PC-9 (cell line): ENCODE measurements around the gene ZMPSTE24. TPM values are rescaled to one million over a fixed set of nuclear protein-coding genes. Genes with fewer than 3 reads are reported as not detected.

ENCODE experiments used
- BruUV-seq: library from RNA; stranded (reverse); fragments of 400-500 nt; replicated peaks from 2 replicates; lab custom pipeline; 2021; lab: Mats Ljungman, UMichigan
- CTCF ChIA-PET: fragments of 300-600 bp; sonication (Branson Sonifier 250); formaldehyde crosslinking; loops from one replicate; lab custom pipeline; 2022; ENCODE audit warnings: antibody characterized with exemption; lab: Charles Lee
- POLR2A ChIA-PET: fragments of 300-600 bp; sonication (Branson Sonifier 250); formaldehyde crosslinking; loops from one replicate; lab custom pipeline; 2022; ENCODE audit warnings: antibody characterized with exemption; ENCODE audit not compliant: unreplicated experiment; lab: Charles Lee
- DNase-seq, 2 experiments: peaks; one replicate each; pipeline versions ENCODE4 v3.0.0 to v3.0.0-alpha.2; 2015 to 2022; ENCODE audit warnings: mixed read lengths in 1 of 2
- H2AFZ ChIP-seq: fragments of 200-600 bp; sonication (generic); 2 replicates; pipeline ENCODE4 v1.8.1; 2017; ENCODE audit warnings: antibody characterized with exemption
- H3F3A ChIP-seq: fragments of 200-600 bp; sonication (generic); 2 replicates; pipeline ENCODE4 v1.8.1; 2017; ENCODE audit warnings: antibody characterized with exemption, mild to moderate bottlenecking, low read depth; ENCODE audit not compliant: insufficient read depth
- H3K27ac ChIP-seq: fragments of 200-600 bp; sonication (generic); 2 replicates; pipeline ENCODE4 v1.6.1; 2016; ENCODE audit warnings: mixed run types
- H3K27me3 ChIP-seq: fragments of 200-600 bp; sonication (generic); 2 replicates; pipeline ENCODE4 v1.6.1; 2016; ENCODE audit warnings: low read depth, mixed run types; ENCODE audit not compliant: insufficient read depth
- H3K36me3 ChIP-seq: fragments of 200-600 bp; sonication (generic); 2 replicates; pipeline ENCODE4 v1.6.1; 2016; ENCODE audit warnings: low read depth, mixed run types
- H3K4me1 ChIP-seq: fragments of 200-600 bp; sonication (generic); replicated peaks from 2 replicates; pipeline ENCODE4 v1.6.1; 2016; ENCODE audit warnings: mixed run types; ENCODE audit not compliant: insufficient read depth
- H3K4me2 ChIP-seq: fragments of 200-600 bp; sonication (generic); 2 replicates; pipeline ENCODE4 v1.6.1; 2017; ENCODE audit warnings: mixed run types
- H3K4me3 ChIP-seq: fragments of 200-600 bp; sonication (generic); 2 replicates; pipeline ENCODE4 v1.6.1; 2016; ENCODE audit warnings: mixed run types
- H3K79me2 ChIP-seq: fragments of 200-600 bp; sonication (generic); 2 replicates; pipeline ENCODE4 v1.6.1; 2017; ENCODE audit warnings: low read depth, mixed run types
- H3K9me2 ChIP-seq: fragments of 200-600 bp; sonication (generic); 2 replicates; pipeline ENCODE4 v1.8.1; 2017; ENCODE audit warnings: mild to moderate bottlenecking; ENCODE audit not compliant: insufficient read depth
- H3K9me3 ChIP-seq: fragments of 200-600 bp; sonication (generic); 2 replicates; pipeline ENCODE4 v1.8.1; 2016; ENCODE audit warnings: low read depth; ENCODE audit not compliant: insufficient read depth
- H4K20me1 ChIP-seq: fragments of 200-600 bp; sonication (generic); 2 replicates; pipeline ENCODE4 v1.8.1; 2017; ENCODE audit not compliant: insufficient read depth
- EZH2 ChIP-seq: fragments of 200-600 bp; sonication (generic); IDR thresholded peaks from 2 replicates; pipeline ENCODE4 v1.8.0; 2017; ENCODE audit warnings: antibody characterized with exemption, low read depth
- intact Hi-C: fragments of 100-400 bp; cut with micrococcal nuclease; formaldehyde crosslinking; loops from one replicate; pipeline ENCODE4 v1.10.0; 2022; ENCODE audit not compliant: unreplicated experiment
- total RNA-seq: library from RNA; stranded (reverse); gene quantifications from 2 replicates; pipeline ENCODE4 v1.2.3, GENCODE V29; 2021
- TF ChIP-seq, protein P1 (sequence below): fragments of 200-600 bp; sonication (generic); conservative IDR thresholded peaks from 2 replicates; pipeline ENCODE4 v1.6.1; 2017; ENCODE audit warnings: mixed run types, antibody characterized with exemption, mild to moderate bottlenecking, moderate library complexity

ZMPSTE24 gene
- total RNA-seq, 1 experiment from 2014 or later = 55.8 TPM

DNA sequence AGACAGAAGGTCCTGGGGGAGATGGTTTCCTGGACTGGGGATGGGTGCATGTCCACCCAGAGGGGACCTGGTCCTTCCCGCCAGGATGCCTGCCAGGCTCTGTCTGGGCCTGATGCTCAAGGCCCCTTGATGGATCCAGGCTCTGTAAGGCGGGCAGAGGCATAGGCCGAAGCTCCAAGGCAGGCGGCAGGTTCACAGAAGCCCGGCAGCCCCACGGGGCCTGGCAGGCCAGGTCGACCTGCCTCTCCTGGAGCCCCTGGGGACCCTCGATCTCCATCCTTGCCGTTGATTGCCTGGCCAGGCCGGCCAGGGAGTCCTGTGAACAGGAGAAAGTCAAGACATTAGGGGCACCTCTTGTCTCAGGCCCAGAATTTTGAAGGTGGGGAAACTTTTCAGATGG lies 43.0 kb downstream of the ZMPSTE24 start:
- no peaks in the 10 kb centered on the region for H3K79me2 ChIP-seq
- no peaks in the 10 kb centered on the region for H3K36me3 ChIP-seq
- no peak for DNase-seq
- no peaks in the 10 kb centered on the region for H3K27me3 ChIP-seq
- intact Hi-C loops = no loop called here
- ChIA-PET POLR2A (no interaction called here), CTCF (no interaction called here)
- H3K9me3 ChIP-seq = no peaks in the 10 kb centered on the region; the same call in 1 of the 2 replicates
- no peak overlapping the region for H3K4me3 ChIP-seq
- no TSS peak for BruUV-seq
- H2AFZ ChIP-seq = no peak overlapping the region
- TF ChIP-seq, protein P1, sequence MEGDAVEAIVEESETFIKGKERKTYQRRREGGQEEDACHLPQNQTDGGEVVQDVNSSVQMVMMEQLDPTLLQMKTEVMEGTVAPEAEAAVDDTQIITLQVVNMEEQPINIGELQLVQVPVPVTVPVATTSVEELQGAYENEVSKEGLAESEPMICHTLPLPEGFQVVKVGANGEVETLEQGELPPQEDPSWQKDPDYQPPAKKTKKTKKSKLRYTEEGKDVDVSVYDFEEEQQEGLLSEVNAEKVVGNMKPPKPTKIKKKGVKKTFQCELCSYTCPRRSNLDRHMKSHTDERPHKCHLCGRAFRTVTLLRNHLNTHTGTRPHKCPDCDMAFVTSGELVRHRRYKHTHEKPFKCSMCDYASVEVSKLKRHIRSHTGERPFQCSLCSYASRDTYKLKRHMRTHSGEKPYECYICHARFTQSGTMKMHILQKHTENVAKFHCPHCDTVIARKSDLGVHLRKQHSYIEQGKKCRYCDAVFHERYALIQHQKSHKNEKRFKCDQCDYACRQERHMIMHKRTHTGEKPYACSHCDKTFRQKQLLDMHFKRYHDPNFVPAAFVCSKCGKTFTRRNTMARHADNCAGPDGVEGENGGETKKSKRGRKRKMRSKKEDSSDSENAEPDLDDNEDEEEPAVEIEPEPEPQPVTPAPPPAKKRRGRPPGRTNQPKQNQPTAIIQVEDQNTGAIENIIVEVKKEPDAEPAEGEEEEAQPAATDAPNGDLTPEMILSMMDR = no peak
- TF ChIP-seq EZH2 = no peak
- no peaks in the 10 kb centered on the region for H4K20me1 ChIP-seq
- H3K9me2 ChIP-seq = no peaks in the 10 kb centered on the region
- H3K4me1 ChIP-seq = peaks cover 18% of the 10 kb centered on the region
- H3K27ac ChIP-seq = no peak overlapping the region
- no peak overlapping the region for H3K4me2 ChIP-seq
- H3F3A ChIP-seq = peaks cover 10% of the 10 kb centered on the region

DNA sequence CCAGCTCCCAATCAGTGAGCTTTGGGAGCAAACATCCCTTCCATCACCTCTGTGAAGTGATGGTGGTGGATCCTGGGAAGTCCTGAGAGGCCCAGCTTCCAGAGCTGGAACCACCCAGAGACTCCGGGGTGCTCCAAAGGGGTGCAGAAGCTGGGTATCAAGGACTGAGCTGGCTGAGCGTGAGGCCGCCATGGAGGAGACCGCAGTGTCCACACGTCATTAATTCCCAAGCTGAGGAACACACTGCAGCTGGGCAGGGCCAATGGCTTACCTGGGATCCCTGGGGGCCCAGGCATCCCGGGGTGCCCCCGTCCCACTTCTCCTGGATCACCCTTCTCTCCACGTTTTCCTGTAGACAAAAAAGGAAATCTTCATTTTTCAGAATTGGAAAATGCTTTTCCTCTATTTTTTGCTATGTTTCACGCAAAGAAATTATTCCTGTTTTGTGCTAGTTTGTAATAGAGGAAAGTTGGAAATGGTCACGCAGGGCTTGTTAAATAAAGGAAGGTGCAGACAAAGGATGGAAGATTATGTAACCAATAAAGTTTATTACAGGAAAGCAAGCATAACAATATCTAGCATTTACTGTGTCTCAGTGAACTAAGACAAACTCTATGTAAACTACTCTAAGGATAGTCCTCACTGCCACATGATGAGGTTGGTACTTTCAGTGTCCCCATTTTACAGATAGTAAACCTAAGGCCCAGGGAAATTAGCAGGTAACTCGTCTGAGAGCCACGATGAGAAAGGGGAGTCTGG lies 43.7 kb downstream of the ZMPSTE24 start:
- Histone ChIP-seq H3K27ac (no peak overlapping the region), H3K9me3 (no peaks in the 10 kb centered on the region; the same call in 1 of the 2 replicates), H3K27me3 (no peaks in the 10 kb centered on the region), H3K36me3 (no peaks in the 10 kb centered on the region), H3K79me2 (no peaks in the 10 kb centered on the region), H3K4me3 (no peak overlapping the region), H3K9me2 (no peaks in the 10 kb centered on the region), H3K4me2 (no peak overlapping the region), H2AFZ (no peak overlapping the region), H3F3A (peaks cover 17% of the 10 kb centered on the region), H4K20me1 (no peaks in the 10 kb centered on the region), H3K4me1 (peaks cover 25% of the 10 kb centered on the region)
- POLR2A ChIA-PET = no interaction called here
- no peak for TF ChIP-seq EZH2
- TF ChIP-seq, protein P1 = no peak
- CTCF ChIA-PET = no interaction called here
- DNase-seq = no peak
- BruUV-seq = TSS peak; percentile 4
- intact Hi-C loops = no loop called here

DNA sequence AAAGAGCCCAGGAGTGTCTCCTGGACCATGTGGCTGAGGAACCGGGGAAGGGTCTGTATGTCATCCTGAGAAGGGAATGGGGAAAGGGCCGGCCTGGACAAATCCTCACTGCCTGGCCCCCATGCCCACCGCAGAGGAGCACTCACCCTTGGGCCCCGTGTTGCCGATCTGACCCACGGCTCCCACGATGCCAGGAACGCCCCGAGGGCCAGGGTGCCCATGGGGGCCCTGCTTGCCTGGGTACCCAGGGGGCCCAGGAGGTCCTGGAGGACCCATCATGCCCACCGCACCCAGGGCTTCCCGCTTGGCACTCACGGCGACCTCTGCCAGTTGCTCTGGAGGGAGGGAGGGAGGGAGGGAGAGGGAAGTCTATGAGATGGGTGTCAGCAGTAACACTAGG lies 44.4 kb downstream of the ZMPSTE24 start:
- no TSS peak for BruUV-seq

More for the DNA sequence above, 44.4 kb downstream of the ZMPSTE24 start:
- no peaks in the 10 kb centered on the region for H3K36me3 ChIP-seq
- ChIA-PET CTCF (no interaction called here), POLR2A (no interaction called here)
- no peak for TF ChIP-seq EZH2
- TF ChIP-seq, protein P1 = no peak
- no peaks in the 10 kb centered on the region for H3K9me3 ChIP-seq
- no peaks in the 10 kb centered on the region for H3K79me2 ChIP-seq
- H3K27me3 ChIP-seq = no peaks in the 10 kb centered on the region
- no peak overlapping the region for H3K4me3 ChIP-seq
- H4K20me1 ChIP-seq = no peaks in the 10 kb centered on the region
- H2AFZ ChIP-seq = no peak overlapping the region
- H3F3A ChIP-seq = peaks cover 20% of the 10 kb centered on the region
- no peak overlapping the region for H3K27ac ChIP-seq
- no peaks in the 10 kb centered on the region for H3K9me2 ChIP-seq
- H3K4me2 ChIP-seq = no peak overlapping the region
- H3K4me1 ChIP-seq = peaks cover 30% of the 10 kb centered on the region
- DNase-seq = no peak
- intact Hi-C loops = no loop called here
